T-helper 2 cell treated with Interferon-gamma antibody and Interleukin-4, amounts not matched to agents 100 ng/mL and 5 ng/mL, for 36 hours (primary cell): Measurements from ENCODE around the gene C10orf143. TPM values are rescaled to one million over a fixed set of nuclear protein-coding genes. Genes with fewer than 3 reads are reported as not detected.
"Not testable (repeated sequence)": the region's sequence is repeated elsewhere in the genome, so short reads cannot be mapped to it uniquely, and the experiment has no call there.

ENCODE experiments used
- intact Hi-C: fragments of 100-400 bp; cut with micrococcal nuclease; formaldehyde crosslinking; loops from one replicate; pipeline ENCODE4 v1.15.1; 2023
- total RNA-seq: library from RNA; stranded (reverse); gene quantifications from 2 replicates; pipeline ENCODE4 v1.2.3, GENCODE V29; 2022

The C10orf143 gene
- total RNA-seq, 1 donor from 2014 or later: 4.9 TPM

DNA sequence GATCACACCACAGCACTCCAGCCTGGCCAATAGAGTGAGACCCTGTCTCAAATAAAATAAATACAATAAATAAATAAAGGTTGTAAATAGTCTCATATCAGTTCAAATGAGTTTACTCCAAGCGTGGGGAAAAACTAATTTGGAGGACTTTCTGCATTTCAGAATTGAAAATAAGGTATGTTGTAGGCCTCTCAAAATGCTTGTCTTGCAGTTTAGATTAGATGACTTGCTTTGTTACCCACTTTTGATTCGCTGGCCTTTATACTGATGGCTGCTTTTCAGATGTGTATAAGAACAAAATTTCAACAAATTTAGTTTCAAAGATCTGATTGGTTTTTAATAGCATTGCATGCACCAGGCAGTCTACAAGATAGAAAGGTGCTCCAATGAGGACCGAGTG lies 2.2 kb upstream of the C10orf143 start:
- intact Hi-C loops: loop anchor here (5.0 kb wide), 2 partner anchors 1076 to 1789 kb away; partner anchors contain the start of gene PPP2R2D

DNA sequence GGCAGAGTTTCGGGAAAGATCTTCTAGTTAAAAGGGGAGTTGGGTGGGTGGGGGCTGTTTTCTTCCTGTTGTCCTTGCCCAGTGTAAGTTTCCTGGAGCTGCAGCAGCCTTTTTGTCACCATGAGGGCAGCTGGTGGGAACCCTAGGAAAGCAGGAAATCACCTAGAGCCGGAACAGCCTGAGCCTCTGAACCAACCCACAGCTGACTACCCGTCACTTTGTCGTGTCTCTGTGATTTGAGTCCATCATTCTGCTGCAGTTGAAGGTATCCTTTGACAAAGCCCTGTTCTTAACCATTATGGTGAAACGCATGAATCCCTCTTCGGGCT lies 1.2 kb upstream of the C10orf143 start:
- intact Hi-C loops: loop anchor here (1.0 to 5.0 kb wide), 7 partner anchors 15 to 1790 kb away; partner anchors contain the start of genes EBF3, GLRX3 and PPP2R2D

DNA sequence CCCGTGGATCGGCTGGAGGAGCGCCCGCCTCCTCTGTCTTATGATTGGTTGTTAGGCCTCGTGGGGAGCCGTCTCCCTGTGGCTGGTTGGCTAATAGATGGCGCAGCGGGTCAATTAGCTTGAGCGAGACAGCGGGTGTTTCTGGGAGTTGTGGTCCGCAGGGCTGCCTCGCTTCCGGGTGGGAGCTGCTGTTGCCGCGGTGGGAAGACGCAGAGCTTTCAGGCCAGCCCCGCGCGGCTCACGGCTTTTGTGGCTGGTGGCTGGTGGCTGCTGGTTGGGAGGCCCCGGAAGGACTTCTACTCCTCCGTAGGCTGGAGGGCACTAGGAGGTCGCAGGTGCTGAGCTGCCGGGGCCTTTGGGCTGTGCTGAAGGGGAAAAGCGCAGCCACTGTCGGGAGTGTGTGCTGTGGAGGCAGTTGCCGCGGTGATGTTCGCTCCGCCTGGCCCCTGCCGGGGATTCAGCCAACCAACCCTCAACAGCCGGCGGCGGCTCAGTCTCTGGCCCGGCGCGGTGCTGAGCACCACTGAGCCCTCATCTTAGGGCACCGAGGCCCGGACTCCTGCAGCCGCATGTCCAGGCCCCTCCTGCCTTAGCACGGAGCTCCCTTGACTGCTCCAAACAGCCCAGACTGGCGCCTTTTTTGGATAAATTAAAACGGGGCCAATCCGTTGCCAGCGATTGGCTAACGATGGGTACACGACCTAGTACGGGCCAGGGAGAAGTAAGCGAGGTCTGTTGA lies 652 bp upstream of the C10orf143 start:
- intact Hi-C loops: loop anchor here (1.0 to 5.0 kb wide), 7 partner anchors 16 to 1791 kb away; partner anchors contain the start of genes EBF3, GLRX3 and PPP2R2D

DNA sequence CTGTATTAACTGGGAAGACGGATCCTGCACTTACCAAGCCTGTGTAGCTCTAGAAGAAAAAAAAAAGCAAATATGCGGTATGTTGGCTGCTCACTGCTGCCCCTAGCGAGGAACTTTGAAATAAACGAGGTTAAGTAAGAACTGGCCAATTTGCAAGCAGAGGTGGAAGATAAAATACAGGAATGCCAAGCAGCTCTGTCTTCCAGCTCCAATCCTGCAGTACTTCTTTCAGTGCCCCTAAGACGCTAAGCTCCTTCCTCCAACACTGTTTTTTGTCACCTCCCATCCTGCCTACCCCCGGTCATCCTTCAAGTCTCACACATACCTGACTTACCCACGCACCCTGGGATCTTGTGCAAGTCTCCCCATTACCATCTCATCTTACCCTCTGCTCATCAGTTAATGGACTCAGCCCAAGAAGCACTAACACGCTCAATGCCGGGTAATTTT lies 809 bp downstream of the C10orf143 start:
- intact Hi-C loops: loop anchor here (1.0 to 5.0 kb wide), 7 partner anchors 61 to 1792 kb away; partner anchors contain the start of genes EBF3 and PPP2R2D

DNA sequence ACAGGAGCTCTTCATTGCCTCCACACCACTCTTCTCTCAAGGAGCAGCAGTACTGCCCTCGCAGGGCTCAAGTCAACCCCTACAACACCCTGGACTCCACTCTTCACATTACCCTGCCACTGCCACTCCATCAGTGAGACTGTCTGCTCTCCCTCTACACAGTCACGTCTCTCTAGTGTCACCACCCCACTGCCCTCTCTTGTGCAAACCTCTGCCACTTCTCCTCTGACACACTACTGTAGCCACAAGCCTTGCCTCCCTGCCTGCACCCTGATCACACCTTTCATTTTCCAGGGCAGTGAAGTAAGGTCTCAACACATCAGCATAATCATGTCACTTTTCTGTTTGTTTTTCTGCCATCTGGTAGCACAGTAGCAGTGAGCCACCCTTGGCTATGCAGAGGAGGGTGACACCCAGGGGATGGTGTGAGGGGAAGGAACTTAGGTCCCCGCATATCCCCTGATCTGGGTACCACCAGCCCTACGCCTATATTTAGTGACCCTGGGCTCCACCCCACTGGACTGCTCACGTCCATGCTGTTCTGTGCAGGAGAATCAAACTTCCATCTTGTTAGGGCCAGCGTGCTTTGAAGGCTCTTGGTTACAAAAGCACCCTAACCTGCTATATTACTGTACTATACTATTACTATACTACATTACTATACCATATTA lies 1.6 kb downstream of the C10orf143 start:
- intact Hi-C loops: loop anchor here (5.0 kb wide), 1 partner anchor 132 kb away; no protein-coding TSS in a partner anchor

DNA sequence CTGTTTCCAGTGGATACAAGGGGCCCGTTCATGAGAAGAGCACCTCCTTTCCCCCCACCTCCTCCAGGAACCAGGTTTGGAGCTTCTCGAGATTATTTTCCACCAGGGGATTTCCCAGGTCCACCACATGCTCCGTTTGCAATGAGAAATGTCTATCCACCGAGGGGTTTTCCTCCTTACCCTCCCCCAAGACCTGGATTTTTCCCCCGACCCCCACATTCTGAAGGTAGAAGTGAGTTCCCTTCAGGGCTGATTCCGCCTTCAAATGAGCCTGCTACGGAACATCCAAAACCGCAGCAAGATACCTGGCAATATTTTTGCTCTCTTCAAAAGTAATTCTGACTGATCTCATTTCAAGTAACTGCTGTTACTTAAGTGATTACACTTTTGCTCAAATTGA lies 2.5 kb downstream of the C10orf143 start:
- intact Hi-C loops: loop anchor here (5.0 kb wide), 1 partner anchor 131 kb away; no protein-coding TSS in a partner anchor

DNA sequence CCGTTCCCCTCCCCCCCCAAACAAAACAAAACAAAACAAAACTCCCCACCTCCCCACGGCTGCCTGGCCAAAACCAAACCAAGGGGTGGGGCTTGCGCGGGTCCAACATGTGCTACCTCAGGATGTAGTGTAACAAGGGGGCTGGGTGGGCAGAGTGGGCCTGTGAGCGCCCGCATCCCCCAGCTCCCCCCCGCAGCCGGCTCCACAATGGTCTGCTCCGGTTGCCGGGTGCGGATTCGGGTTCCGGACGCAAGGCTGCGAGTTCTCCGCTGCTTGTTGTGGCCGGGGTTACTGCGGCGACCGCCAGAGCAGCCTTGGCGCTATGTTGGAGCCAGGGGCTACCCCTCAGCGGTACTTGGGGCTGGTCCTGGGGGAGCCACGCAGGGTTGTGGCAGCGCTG lies 4.9 kb downstream of the C10orf143 start:
- intact Hi-C loops: loop anchor here (5.0 kb wide), 1 partner anchor 128 kb away; no protein-coding TSS in a partner anchor

DNA sequence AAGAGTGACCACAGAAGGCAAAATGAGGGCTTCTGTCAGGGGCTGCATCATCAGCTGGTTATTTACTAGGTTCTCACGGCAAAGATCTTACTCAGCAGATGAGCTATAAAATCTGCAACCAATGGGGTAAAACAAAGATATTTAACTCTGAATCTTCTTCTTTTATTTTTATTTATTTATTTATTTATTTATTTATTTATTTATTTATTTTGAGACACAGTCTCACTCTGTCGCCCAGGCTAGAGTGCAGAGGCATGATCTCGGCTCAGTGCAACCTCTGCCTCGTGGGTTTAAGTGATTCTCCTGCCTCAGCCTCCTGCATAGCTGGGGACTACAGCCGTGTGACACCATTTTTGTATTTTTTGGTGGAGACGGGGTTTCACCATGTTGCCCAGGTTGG lies 11.3 kb downstream of the C10orf143 start:
- intact Hi-C loops: no loop called here

DNA sequence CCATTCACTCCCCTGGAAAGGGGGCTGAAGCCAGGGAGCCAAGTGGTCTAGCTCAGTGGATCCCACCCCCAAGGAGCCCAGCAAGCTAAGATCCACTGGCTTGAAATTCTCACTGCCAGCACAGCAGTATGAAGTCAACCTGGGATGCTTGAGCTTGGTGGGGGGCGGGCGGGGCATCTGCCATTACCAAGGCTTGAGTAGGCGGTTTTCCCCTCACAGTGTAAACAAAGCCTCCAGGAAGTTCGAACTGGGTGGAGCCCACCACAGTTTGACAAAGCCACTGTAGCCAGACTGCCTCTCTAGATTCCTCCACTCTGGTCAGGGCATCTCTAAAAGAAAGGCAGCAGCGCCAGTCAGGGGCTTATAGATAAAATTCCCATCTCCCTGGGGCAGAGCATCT lies 20.1 kb downstream of the C10orf143 start:
- intact Hi-C loops: not testable (repeated sequence)

DNA sequence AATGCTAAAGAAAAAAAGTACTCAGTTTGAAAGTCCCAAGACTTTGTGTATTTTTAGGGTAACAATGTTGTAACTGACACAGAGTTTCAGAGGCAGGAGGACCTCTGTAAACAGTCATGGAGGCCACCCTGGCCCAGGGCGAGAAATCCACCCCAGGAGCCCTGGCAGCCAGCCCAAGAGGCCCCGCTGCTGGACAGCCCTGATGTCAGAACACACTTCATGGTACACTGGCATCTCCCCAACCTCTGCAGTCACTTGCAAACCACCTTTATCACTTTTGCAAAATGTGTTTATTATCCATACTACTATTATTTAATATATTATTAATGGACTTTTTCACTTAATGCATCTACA lies 30.2 kb downstream of the C10orf143 start:
- intact Hi-C loops: no loop called here

DNA sequence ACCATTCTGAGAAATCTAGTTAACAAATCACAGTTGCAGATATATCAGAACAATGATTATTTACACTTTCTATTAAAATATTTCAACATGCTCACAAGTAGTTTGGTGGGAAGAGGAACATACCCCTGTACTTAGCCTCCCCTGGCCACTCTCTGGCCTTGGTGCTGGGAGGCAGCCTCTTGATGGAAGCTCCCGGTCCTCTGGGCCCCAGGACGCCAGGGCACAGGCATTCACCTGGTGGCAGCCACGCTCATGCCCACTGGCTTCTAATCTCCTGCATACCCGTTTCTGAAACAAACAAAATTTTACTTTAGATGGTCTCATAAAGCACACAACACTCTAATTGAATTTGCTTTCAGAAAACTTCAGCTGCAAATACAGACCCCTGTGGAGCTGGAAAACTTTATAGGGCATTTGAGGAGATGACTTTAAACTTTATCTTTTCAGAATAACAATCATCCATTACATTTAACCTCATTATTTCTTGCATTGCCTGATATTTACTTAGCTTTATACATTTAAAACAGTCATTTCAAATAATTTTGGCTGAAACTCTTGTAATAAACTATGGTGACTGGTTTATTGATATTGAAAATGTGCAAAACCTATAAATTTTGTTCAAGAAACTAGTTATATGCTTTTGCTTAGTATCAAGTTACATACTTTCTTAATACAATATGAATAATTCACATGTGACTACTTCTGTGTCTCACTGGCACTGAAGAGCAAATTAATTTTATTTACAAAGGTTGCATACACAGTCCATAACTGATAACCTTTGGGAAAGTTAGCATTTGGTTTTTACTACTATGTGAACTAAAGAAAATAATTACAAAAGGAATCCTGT lies 30.8 kb downstream of the C10orf143 start:
- intact Hi-C loops: no loop called here

DNA sequence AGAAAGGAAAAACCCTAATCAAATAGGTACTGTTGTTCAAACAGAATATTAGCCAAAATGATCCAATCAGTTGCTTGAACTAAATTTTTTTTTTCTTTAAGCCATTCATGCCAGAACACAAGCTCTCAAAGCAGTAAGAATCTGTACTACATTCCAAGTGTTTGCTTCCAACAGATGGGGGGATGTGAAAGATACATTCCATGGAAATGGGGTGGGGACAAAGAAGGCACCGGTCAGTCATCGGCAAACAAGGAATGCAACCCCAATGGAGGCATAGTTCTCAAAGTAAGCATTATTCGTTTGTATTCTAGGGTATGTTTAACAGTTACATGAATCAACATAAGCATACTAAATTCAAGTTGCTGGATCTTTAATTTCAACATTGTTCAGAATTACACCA lies 32.5 kb downstream of the C10orf143 start:
- intact Hi-C loops: no loop called here

DNA sequence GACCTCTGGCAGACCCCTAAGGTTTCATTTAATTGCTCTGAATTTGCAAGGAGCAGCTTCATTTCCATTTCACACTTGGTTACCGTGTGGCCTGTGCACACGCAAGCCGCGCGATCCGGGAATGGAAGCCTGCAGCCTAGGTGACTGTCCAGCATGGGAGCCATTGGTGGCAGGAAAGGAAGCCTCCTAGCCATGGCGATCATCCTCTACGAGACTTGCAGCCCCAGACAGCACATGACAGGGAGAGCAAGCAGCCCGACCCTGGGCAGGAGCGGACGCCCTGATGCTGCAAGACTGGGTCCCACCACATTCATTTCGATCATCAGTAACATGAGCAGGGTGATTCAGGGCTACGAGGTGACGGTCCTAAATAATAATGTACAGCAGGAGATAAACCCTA lies 33.9 kb downstream of the C10orf143 start:
- intact Hi-C loops: no loop called here

DNA sequence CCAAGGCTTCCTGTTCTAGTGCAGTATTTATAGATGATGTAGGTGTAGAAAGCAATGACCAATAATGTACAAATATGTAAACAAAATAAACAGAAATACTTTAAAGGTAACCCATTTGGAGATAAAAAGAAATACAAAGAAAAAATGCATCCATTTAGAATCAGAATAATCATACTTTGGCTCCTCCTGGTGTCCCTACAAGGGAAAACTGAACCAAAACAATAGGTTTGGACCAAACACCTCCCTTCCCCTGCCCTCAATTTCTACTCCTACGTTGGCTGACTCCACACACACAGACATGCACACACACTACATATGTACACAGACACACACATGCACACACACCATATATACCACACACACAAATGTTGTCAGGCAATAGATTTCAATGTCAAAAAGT lies 36.0 kb downstream of the C10orf143 start:
- intact Hi-C loops: no loop called here

DNA sequence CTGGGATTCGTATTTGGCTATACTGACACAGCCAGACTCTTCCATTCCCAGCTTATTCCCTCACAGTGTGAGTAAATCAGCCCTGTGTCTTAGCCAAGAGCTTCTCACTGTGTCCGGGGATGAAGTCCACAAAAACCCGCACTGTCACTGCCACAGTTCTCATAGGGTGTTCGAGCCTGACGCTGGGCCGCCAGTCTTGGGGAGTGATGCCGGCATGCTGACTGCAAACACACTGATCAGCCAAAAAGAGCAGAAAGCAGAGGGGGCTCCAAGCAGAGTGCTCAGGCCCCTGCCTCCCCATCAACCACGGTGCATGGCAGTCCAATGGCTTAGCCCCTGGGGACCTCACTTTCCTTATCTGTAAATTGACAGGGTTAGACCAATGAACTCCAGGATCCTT lies 36.7 kb downstream of the C10orf143 start:
- intact Hi-C loops: no loop called here

DNA sequence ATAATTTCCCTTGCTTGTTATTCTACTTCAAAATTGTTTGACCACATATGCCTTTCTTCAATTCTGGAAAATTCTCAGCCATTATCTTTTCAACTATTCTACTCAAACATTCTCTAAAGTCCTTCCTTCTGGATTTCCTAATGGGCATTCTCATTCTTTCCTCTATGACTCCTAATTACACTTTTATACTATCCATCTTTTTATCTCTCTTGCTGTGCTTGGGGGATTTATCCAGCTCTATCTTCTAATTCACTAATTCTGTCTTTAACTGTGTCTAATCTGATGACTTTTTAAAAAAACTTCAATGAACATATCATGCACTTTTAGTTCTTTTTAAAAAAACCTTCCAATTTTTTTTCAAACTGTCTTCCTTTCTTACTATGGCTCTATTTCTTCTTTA lies 38.4 kb downstream of the C10orf143 start:
- intact Hi-C loops: no loop called here

DNA sequence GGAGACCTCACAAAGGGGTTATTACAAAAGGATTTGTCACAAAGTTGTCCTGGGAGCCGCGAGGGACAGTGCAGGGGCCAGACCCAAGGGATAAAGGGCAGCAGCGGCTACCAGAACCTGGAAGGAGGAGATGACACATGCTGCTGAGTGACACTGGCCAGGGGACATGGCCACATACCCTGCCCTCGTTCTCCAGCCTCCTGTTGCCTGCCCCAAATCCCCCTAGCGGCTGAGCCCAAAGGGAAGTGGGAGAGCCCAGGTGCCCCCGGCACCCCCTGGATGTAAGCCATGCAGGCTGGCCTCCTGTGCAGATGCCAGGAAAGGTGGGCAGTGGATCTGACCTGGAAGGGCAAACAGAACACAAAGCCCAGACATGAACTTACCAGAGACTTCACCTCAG lies 42.7 kb downstream of the C10orf143 start:
- intact Hi-C loops: no loop called here

DNA sequence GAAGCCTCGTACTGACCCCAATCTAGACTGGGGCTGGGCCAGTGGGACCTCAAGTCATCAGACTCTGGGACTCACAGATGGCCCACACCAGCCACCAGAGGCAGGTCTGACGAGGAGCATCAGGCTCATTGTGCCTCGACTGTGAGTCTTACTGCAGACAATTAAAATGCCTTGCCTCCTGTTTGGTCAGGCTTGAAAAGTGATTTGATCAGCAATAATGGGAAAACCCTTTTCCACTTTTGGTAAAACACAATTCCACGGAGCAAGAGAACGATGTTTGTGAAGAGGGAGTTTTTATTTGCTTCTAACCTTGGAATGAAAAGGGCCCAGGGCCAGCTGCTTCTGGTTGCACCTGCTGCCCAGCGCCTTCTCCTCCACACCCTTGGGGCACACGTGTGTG lies 43.9 kb downstream of the C10orf143 start:
- intact Hi-C loops: no loop called here

DNA sequence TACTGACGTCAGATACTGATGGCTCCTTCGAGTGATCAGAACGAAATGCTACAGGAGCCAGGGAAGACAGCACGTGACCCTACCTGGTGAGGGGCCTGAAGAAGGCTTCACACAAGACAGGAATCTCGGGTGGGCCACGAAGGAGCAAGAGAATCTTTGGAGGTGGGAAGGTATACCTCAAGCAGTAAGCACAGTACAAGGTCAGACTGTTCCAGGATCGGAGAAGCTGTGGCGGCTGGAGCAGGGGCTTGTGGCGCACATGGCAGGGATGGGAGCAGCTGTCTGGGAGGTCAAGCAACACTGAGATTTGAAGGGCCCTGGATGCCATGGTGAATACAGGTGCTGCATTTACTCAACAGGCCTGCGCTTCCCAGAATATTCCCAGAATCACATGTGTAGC lies 45.4 kb downstream of the C10orf143 start:
- intact Hi-C loops: no loop called here

DNA sequence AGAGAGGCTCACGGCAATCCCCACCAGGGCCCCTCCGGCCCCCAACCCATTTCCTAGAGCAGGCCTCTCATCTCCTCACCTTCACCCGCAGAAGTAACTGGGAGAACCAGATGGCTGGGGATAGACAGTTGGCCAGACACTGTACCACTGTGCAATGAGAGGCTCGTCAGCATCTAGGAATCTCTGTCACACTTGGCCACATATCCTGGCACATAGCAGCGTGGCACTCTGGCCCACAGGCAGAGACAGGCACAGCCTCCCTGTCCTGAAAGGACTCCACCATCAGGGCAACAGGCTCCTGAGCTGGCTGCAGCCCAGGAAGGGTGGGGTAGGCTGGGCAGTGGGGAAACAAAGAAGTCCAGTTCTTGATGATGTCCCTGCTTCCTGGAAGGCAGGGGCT lies 45.8 kb downstream of the C10orf143 start:
- intact Hi-C loops: no loop called here

DNA sequence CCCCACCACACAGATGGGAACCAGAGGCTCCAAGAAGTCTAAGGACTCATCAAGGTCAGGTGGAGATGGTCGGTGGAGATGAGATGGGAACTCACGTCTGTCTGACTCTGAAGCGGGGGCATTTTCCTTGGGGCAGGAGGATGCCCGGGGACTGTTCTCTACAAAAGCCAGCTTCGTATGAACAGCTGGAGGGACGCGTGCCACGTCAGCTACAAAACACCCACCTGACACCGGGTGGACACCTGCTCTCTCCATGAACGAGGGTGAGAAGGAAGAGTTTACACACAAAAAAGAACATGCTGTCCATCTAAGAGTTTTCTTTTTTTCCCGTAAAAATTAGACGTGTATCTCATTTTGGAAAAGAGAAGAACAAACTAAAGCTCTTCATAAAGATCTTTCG lies 47.7 kb downstream of the C10orf143 start:
- intact Hi-C loops: no loop called here

DNA sequence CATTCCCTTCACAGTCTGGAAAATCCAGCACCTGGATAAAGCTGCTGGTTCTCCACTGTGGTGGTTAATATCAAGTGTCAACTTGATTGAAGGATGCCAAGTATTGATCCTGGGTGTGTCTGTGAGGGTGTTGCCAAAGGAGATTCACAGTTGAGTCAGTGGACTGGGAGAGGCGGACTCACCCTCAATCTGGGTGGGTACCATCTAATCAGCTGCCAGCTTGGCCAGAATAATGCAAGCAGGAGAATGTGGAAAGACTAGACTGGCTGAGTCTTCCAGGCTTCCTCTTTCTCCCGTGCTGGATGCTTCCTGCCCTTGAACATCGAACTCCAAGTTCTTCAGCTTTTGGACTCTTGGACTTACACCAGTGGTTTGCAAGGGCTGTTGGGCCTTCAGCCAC lies 48.4 kb downstream of the C10orf143 start:
- intact Hi-C loops: no loop called here
